Osteoblast (primary cell): Measurements from ENCODE around the gene SLC22A3. TPM values are rescaled to one million over a fixed set of nuclear protein-coding genes. Genes with fewer than 3 reads are reported as not detected.

Experiments
- DNase-seq: peaks from one replicate; pipeline ENCODE4 v3.0.0; 2011; ENCODE audit warnings: low spot score, mixed read lengths; ENCODE audit not compliant: insufficient read length; ENCODE audit errors: missing footprints
- H2AFZ ChIP-seq: 2 replicates; pipeline ENCODE4 v1.6.0; 2011; ENCODE audit warnings: mild to moderate bottlenecking, low read length
- H3K27ac ChIP-seq: 2 replicates; pipeline ENCODE4 v1.5.1; 2011; ENCODE audit warnings: mild to moderate bottlenecking, low read depth, low read length, moderate library complexity
- H3K27me3 ChIP-seq: 2 replicates; pipeline ENCODE4 v1.6.0; 2012; ENCODE audit warnings: mild to moderate bottlenecking, control low read depth, inconsistent platforms, low read length, moderate library complexity; ENCODE audit not compliant: insufficient read depth
- H3K36me3 ChIP-seq: 2 replicates; pipeline ENCODE4 v1.5.1; 2011; ENCODE audit warnings: mild to moderate bottlenecking, low read length, control low read depth, moderate library complexity; ENCODE audit not compliant: insufficient read depth
- H3K4me1 ChIP-seq: 2 replicates; pipeline ENCODE4 v1.5.1; 2011; ENCODE audit warnings: mild to moderate bottlenecking, low read length, control low read depth, moderate library complexity; ENCODE audit not compliant: insufficient read depth
- H3K4me2 ChIP-seq: 2 replicates; pipeline ENCODE4 v1.6.0; 2011; ENCODE audit warnings: mild to moderate bottlenecking, low read length; ENCODE audit not compliant: insufficient read depth
- H3K4me3 ChIP-seq: fragments of 200-600 bp; sonication (generic); 3 replicates; pipeline ENCODE4 v1.5.1; 2012; ENCODE audit warnings: mild to moderate bottlenecking, low read length, inconsistent platforms; ENCODE audit not compliant: insufficient read depth
- H3K79me2 ChIP-seq: 2 replicates; pipeline ENCODE4 v1.6.0; 2012; ENCODE audit warnings: mild to moderate bottlenecking, low read length, control low read depth, inconsistent platforms; ENCODE audit not compliant: insufficient read depth
- H3K9me3 ChIP-seq: 2 replicates; pipeline ENCODE4 v1.5.1; 2011; ENCODE audit warnings: low read depth, low read length, control low read depth
- H4K20me1 ChIP-seq: 2 replicates; pipeline ENCODE4 v1.6.0; 2012; ENCODE audit warnings: mild to moderate bottlenecking, low read length, control low read depth; ENCODE audit not compliant: insufficient read depth
- CTCF ChIP-seq: IDR thresholded peaks from 2 replicates; pipeline ENCODE4 v1.5.1; 2011; ENCODE audit warnings: mild to moderate bottlenecking, low read depth, low read length, moderate library complexity; ENCODE audit errors: extremely low read depth
- total RNA-seq: library from RNA; depleted of rRNA; stranded (reverse); fragments of >200 nt; gene quantifications from 2 replicates; pipeline ENCODE4 v1.2.3, GENCODE V29; 2012

The SLC22A3 gene
- total RNA-seq, 1 donor, result 22.1 TPM

DNA sequence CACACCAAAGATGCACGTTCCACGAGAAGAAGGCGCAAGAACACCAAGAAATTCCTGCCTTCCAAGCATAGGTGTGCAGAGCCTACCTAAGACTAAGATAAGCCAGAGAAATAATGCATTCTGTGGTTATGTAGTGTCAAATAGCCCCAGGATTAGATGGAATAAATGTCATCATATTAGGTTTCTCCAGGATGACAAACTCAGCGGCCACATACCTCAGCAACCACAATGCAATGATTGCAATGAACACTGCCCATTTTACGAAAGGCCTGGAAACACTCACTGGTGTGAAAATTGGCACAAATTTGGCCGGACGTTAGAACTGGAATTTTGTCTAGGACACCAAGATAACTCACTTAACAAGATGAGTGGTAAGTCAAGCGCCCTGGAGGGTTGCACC is 129.7 kb downstream of the SLC22A3 start:
- H3K9me3 ChIP-seq, result no peaks in the 10 kb centered on the region
- no peak overlapping the region for H3K4me3 ChIP-seq
- no peak overlapping the region for H3K27ac ChIP-seq
- H3K36me3 ChIP-seq, result no peaks in the 10 kb centered on the region
- no peaks in the 10 kb centered on the region for H3K4me1 ChIP-seq
- H4K20me1 ChIP-seq, result no peaks in the 10 kb centered on the region
- H3K4me2 ChIP-seq, result no peak overlapping the region
- TF ChIP-seq CTCF, result no peak
- H3K27me3 ChIP-seq, result no peaks in the 10 kb centered on the region
- DNase-seq, result no peak
- no peaks in the 10 kb centered on the region for H3K79me2 ChIP-seq
- no peak overlapping the region for H2AFZ ChIP-seq

DNA sequence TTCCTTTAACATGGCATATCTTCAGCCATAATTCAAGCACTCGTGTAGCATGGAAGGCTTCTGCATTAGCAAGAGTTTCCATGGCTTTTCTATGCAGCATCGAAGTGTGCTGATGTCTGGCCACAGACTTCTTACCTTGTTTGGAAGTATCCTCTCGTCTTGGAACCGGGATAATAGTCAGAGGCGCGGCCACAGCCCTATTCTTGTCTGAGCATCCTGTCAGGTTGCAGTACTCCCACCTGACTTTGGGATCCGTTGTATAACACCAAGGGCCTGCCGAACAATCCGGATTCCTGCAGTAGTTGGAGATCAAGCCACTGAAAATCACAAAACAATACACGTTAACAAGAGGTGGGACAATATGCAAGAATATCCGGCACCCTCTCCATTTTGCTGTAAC is 138.9 kb downstream of the SLC22A3 start:
- no peak overlapping the region for H3K4me3 ChIP-seq
- H3K4me2 ChIP-seq, result no peak overlapping the region
- H3K36me3 ChIP-seq, result no peaks in the 10 kb centered on the region
- H3K9me3 ChIP-seq, result no peaks in the 10 kb centered on the region
- no peaks in the 10 kb centered on the region for H4K20me1 ChIP-seq
- no peaks in the 10 kb centered on the region for H3K4me1 ChIP-seq
- no peaks in the 10 kb centered on the region for H3K79me2 ChIP-seq
- no peaks in the 10 kb centered on the region for H3K27me3 ChIP-seq
- TF ChIP-seq CTCF, result no peak
- DNase-seq, result no peak
- H2AFZ ChIP-seq, result no peak overlapping the region
- no peak overlapping the region for H3K27ac ChIP-seq

DNA sequence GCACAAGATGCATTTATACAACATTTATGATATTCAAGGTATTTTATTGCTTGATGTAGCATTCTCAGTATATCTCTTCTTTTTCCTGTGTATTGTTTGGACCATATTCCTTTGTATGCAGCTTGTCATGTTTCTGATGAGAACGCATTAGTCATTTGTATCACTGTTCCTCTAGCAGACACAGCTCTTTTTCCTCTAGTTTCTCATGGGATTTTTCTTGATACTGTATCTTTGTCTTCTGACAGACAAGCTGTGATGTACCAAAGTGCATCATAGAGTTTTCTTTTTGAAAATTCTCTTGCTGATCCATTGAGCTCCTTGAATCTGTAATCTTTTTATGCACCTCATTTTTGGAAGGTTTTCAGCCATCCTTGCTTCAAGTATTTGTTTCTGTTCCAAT is 140.9 kb downstream of the SLC22A3 start:
- Histone ChIP-seq H3K27ac (no peak overlapping the region), H3K4me1 (no peaks in the 10 kb centered on the region), H2AFZ (no peak overlapping the region), H3K27me3 (no peaks in the 10 kb centered on the region), H3K36me3 (no peaks in the 10 kb centered on the region), H3K4me3 (no peak overlapping the region), H4K20me1 (no peaks in the 10 kb centered on the region), H3K9me3 (no peaks in the 10 kb centered on the region), H3K4me2 (no peak overlapping the region), H3K79me2 (no peaks in the 10 kb centered on the region)
- DNase-seq, result no peak
- no peak for TF ChIP-seq CTCF

- Histone ChIP-seq H3K9me3 (no peaks in the 10 kb centered on the region), H3K79me2 (no peaks in the 10 kb centered on the region), H3K36me3 (no peaks in the 10 kb centered on the region), H4K20me1 (no peaks in the 10 kb centered on the region), H3K27ac (no peak overlapping the region), H2AFZ (no peak overlapping the region), H3K27me3 (no peaks in the 10 kb centered on the region), H3K4me2 (no peak overlapping the region), H3K4me3 (no peak overlapping the region), H3K4me1 (no peaks in the 10 kb centered on the region)
- TF ChIP-seq CTCF, result no peak
- DNase-seq, result no peak
Measured at GRCh38 chr6:160494576-160494975, 146.4 kb downstream of the SLC22A3 start.
